HG03159 (cell line): ENCODE results near the gene SLC6A11.

Experiments used
- ATAC-seq: cut with Tn5 transposase; IDR thresholded peaks from one replicate; pipeline ENCODE4 v1.9.1; 2021; ENCODE audit warnings: mild to moderate bottlenecking, moderate library complexity; ENCODE audit not compliant: unreplicated experiment

Gene SLC6A11

DNA sequence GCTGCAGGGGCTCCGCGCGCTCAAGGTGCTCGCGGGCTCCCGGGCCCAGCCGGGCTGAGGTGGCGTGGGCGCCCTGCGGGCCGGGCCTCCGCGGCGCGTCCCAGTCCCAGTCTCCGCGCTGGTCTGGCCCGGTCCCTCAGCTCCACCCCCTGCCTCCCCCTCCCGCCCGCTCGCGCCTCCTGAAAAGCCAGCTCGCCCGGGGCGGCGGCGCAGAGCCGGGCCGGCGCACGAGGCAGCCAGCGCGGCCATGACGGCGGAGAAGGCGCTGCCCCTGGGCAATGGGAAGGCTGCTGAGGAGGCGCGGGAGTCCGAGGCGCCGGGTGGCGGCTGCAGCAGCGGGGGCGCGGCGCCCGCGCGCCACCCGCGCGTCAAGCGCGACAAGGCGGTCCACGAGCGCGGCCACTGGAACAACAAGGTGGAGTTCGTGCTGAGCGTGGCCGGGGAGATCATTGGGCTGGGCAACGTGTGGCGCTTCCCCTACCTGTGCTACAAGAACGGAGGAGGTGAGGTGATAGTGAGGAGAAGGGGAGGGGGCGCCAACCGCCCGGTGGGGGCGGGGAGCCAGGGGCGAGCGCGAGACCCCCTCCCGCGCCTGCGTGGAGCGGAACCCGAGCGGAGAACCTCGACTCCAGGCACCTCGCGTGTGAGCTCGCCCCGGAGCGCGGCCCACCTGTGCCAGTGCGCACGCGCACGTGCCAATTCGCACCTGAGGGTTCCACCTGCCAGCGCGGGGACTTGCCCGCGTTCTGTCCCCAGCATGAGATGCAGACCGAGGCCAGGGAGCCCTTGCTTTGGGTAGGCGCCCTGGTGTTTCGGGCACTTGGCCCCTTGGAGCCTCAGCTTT lies at the start of gene SLC6A11:
SLC6A11 (plus strand) TSS at position 210 of the 844 bp plus-strand sequence; CDS start at position 248, 38 bp downstream.
- ATAC-seq: no peak

DNA sequence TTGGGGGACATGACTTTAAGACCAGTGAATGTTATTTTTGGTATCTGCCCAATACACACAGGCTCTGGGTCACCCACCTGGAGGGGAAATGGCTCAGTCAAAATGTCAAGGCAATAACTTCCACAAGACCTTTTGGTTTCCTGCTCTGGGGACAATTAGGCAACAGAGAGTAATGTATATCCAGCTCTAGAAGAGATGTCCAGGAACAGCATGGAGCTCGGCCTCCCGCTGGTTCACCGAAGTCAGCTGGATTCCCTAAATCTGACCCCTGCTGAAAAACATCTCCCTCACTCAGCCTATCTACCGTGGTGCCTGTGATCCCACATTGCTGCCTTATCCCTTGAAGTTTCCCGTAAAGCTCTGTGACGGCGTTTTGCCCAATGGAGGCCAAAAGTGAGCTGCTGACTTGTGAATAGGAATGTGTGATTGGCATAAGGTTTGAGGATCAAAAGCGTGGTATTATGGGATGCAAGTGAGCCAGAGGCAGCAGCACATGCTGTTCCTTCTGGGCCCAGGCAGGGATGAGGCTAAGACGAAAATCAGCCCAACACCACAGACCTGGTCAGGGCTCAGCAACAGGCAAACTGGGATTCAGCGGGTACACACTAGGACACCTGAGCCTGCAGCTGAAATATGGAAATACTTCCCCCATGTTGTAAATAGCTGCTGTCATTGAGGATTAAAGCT lies 47.2 kb upstream of the SLC6A11 start:
- ATAC-seq: no peak

DNA sequence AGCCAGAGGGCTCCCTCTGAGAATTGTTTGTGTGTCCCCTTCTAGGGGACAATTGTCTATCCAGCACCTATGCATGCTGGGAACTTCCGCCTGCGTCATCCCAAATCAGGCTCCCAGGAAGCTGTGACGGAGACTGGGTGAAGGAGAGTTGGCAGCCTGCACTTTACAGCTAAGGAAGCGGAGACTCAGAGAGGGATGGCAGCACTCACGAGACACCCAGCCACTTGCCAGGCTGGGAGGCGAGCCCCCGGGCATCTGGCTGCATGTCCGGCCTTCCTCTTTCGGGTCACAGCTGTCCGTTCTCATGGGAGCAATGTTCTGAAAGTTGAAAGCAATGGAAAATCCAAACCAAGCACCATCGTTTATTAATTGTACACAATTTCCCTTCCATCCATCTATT lies 45.5 kb upstream of the SLC6A11 start:
- no peak for ATAC-seq

DNA sequence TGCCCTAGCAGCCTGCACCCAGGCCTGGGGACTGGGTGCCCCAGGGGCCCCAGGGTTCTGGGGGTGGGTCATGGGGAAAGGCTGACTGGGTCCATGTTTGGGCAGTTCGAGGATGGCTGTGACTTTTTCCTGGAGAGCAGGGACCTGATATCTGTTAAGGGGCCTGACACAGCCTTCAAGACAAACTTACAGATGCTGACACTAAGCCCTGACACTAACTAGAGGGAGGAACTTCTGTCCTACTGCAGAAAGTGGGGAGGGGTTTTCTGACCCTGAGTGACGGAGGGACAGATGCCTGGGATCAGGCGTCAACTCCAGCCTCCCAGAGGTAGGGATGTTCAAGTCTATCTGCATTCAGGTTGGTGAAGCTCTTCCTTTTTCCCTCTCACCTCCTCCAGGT lies 45.0 kb upstream of the SLC6A11 start:
- no peak for ATAC-seq

DNA sequence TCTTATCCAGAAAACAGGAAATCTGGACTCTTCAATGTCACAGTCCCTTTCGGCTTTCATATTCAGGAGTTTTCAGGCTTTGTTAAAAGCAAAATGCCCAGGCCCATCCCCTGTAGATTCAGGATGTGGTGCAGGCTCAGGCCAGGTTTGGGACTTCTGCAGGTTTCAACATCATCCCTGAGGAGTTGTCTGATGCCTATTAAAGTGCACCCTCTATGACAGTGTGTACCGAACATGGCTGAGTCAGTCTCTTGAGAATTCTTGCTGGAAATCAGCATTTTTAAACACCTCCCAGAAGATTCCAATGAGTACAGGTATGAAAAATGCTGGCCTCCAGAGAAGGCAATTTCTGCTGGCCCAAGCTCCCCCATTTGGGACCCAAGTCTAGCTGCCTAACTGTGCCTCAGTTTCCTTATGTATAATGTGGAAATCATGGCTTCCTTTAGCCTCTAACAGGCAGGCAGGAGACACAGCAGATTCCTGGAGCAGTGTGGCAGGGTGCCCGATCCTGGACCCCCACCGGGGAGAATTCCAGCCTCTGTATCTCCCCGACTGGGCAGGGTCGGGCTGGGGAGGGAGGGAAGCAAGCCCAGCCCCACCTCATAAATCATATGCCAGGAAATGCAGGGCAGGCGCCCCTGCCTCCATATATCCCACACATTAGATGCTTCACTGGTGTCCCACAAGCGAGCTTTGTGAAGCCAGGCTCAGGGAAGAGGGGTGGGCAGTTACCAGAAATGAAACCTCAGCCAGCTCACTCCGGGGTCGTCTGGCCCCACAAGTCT lies 44.4 kb upstream of the SLC6A11 start:
- ATAC-seq: no peak

DNA sequence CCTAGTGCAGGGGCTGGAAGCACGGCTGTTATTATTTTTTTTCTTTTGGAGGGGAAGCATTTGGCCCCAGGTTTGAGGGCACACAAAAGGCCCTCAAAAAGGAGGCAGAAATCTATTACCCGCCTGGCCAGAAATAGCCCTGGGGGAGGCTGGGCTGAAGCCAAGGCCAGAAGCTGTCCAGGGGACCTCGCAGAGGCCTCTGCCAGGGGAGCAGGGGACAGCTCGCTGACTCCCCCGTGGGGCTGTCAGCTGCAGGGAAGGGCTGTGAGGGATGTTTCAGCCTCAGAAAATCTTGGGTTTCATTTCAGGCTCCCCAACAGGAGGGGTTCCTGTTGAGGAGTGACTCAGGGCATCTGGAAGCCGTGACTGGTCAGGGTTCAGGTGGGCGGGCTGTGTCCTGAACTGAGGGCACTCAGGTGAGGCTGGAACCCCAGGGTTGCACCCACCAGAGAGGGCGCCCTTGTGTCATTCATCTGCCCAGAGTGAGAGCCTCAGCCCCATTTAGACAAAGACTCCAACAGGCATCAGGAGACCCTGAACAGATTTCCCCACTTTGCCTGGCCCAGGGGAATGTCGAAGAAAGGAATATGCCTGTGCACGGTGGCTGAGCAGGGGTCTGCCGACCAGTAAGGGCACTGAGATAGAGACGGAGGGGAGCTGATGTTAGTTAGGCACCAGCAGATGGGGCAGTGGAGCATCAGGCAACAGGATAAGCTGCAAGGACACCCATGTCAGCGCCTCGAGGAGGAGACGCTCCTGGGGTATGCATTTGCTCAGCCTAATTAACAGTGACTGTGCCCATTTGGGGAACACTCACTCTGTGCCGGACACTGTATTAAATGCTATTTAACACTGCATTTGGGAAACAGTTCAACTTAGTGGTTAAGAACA lies 43.5 kb upstream of the SLC6A11 start:
- no peak for ATAC-seq

DNA sequence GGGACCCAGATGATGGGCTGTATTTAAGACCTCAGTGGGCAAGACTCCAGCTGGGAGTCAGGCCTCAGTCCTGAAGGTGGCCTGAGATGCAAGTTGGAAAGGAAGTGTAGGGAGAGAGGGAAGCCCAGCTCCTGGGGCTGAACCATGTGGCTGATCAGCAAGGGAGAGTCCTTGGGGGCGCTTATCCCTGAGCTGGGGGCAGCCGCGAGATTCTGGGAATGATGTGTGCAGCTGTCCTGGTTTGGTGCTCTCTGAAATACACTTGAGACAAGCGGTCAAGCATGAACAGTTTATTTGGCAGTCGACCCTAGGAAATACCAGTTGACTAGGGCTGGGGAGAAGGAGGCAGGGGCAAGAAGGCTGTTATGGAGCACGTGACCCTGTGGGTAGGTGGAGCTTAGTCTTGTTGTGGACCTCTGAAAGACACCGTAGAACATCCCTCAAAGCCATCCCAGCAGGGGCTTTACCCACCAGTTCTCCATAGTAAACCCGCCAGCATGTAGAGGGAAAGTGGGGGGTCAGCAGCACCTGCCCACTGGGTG lies 41.8 kb upstream of the SLC6A11 start:
- no peak for ATAC-seq

DNA sequence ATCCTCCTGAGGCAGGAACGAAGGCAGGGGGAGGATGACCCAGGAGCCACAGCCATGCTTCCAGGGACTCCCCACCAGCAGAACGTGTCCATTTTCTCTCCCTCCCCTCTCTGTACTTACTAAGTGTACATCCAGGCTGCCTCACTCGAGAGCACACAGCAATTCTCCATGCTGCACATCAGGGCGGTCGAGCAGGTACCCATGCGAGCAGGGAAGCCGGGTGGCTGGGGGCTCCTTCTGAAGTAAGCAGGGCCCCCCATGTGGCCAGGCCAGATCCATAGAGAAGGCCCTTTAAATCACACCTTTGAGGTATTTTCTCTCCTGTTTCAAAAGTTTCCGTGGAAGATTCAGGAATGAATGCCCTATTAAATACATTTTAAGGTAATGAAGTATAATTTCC lies 41.2 kb upstream of the SLC6A11 start:
- no peak for ATAC-seq

DNA sequence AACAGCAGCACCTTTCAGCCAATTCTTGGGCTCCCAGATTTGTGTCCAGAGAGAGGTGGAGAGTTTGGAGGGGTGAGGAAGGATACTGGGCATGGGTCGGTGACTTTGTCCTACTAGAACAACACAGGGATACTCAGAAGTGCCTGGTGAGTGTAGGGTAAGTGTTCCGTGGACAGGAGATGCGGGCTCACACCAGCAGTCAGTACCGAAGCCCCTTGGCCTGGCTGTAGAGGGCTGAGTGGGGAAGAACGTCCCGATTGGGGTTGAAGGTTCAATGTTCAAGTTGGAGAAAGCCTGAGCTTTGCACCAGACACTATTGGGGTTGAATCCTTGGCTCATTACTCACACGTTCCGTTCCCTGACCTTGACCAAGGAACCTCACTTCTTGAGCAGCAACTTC lies 40.8 kb upstream of the SLC6A11 start:
- no peak for ATAC-seq

DNA sequence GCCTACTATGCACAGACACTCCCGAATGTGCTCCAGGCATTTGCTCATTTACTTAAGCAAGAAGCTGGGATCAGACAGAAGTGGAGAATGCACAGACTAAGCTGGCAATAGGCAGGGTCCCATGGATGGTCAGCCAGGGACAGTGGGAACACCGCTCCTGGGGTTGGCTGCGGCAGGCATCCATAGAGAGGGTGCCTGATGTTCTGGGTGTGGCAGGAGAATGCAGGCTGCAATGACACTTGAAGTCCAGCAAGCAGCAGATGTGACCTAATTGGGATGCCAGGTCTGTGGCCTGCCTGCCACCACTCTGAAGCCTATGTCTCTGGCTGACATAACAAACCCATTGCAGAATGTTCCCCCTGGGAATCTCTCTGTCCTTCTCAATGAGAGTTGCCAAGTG lies 40.2 kb upstream of the SLC6A11 start:
- ATAC-seq: no peak

DNA sequence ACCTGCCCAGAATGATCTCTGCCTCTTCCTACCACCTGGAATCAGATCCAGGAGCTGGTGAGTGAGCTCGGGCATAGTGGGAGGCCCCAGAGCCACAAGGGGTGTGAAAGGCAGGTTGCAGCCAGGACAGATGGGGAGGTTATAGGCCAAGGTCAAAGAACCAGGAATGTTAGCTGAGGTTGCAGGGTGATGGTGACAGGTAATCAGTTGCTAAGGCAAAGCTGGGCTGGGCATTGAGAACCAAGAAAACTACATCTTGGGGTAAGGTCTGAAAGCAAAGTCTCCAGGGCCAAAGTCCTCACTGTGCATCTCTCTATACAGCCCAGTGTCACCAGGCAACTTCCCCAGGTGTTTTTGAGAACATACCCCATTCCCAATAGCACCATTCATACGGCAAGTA lies 38.4 kb upstream of the SLC6A11 start:
- no peak for ATAC-seq

DNA sequence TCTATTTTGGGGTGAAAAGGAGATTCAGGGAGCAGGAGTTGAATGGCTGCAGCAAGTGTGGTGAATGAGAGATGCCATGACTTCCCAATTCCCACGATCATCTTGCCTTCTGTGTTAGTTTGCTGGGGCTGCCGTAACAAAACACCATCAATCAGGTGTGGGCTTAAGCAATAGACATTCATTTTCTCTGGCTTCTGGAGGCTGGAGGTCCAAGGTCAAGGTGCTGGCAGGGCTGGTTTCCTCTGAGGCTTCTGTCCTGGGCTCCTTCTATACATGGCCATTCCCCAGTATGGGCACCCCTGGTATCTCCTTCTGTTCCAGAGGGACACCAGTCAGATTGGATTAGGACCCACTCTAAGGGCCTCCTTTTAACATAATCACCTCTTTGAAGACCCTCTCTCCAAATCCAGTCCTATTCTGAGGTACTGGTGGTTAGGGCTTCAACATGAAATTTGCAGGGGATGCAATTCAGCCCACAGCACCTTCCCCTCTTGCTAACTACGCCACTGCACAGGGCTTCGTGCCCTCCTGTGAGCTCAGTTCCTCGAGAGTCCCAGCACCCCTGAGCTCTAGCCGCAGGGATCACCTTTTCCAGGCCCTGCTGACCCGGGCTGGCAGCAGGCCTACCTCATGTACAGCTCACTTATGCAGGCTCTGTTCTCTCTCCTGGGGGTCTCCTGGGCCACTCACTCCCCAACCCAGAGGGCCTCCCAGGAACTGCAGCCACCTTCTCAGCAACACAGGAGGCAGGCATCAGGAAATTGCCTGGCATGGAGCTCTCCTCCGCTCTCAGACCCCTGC lies 37.3 kb upstream of the SLC6A11 start:
- no peak for ATAC-seq

DNA sequence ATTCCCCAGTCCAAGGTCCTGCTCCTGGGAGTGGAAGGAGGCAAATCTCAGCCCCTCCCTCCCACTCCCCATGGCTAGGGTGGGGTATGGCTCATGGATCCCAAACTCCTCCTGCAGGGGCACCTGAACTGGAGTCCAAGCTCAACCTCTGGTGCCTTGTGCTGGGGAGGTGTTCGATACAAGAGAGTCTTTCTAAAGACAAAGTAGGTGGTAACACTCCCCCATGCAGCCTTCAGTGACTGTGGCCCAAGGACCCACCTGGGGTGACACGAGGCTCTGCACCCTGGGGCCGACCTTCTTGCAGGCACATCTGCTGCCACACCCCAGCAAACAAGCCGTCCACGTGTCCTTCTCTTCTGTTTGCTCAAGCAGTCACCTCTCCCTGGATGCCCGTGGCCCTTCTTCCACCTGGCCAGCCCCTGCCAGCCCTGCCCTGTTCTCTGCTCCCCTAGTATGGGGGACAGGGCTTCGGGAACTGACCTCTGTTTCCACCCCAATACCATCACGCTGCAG lies 36.7 kb upstream of the SLC6A11 start:
- no peak for ATAC-seq

DNA sequence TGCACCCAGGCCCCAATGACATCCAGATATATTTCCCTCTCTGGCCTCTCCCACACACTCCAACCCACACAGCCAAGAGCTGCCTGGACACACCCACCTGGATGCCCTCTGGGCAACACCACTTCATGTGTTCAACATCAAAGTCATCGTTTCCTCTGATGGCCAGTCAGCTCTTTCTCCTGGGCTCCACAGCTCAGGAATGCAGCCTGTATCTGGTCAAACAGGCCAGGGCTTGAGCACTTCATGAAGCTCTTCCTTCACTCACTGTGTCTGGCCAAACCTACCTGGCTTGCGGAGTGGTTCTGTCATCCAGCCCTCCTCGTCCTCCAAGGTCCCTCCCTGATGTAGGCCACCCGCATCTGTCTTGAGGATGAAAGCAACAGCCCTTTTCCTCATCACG lies 35.8 kb upstream of the SLC6A11 start:
- ATAC-seq: no peak

DNA sequence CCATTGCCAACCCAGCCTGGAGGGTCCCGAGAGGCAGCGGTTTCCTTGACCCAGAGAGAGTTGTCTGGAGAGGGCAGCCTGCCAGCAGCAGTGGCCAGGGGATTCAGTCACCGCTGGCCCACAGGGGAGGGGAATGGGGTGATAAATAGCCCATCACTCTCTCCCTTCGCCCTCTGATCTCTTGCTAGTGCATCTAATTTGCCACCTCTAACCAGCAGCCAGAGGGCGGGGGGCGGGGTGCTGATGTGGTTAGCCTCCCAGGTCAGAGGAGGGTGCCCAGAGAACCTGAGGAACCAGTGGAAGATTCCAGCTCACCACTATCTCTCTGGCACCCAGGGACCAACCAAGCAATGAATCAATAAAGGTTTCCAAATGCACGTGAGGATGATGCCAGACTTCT lies 35.1 kb upstream of the SLC6A11 start:
- no peak for ATAC-seq

DNA sequence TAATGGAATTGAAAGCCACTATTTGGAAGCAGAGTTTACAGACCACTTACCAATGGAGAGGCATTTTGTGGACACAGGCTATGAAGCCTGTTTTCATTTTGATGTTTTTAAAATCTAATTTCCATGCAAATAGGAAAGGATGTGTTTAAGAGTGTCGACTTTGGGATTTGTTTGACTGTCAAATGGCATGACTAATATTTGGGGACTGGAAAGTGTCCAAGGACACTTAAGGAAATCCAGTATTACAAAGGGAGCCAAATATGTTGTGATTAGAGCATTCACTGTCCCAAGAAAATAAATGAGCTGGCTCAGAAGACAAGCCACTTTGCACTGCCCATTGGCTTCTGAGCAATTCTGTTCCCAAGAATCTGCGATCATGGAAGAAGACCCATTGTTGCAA lies 34.0 kb upstream of the SLC6A11 start:
- no peak for ATAC-seq

DNA sequence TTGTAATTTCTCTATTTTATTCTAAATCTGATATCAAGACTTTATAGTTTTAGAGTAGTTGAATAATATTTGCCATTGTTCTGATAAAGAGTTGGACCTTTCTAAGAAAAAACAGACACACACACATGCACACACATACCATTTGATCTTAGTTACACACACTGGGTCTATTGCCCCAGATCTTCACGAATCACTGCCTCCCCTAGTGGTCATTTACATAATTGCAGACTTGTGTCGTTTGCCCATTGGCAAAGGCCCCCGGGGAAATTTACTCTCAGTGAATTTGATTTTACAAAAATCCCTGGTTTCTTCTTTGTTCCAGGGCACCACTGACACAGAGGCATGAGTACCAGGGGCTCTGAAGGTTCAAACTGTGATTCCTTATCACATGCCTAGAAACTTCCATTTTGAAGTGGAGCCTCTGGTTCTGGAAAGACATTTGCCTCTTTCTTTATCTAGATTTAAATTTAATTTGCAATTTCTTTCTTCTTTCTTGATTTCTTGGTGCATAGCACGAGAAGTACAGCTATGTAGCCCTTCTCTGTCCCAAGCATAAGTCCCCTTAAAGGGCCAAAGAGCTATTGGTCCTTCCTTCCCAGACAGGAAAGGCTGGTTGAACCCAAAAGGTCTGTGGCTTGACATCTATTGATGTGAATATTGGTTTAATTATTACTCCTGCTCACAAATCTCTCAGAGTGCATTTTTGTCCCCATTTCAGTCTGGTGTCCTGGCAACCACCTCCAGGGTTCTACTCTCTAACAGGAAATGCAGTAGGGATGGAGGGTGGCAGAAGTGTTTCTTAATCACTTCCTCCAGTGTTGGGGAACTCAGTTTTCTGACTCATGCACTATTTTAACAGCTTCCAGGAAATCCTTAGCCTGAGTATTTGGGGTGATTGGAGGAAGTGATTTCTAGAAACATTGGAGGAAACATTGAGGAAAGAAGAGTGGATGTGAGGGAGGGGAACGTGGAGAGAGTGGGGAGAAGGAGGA lies 32.4 kb upstream of the SLC6A11 start:
- no peak for ATAC-seq

DNA sequence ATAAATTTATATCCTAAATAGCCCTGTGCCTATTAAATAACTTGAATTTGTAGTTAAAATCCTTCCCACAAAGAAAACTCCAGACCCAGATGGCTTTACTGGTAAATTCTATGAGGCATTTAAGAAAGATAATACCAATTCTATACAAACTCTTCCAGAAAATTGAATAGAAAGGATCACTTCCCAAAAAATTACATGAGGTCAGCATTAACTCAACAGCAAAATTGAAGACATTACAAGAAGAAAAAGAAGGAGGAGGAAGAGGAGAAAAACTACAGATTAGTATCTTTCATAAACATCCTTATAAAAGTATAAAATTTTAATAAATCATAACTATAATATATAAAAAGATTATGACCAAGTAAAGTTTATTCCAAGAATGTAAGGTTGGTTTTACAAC lies 29.4 kb upstream of the SLC6A11 start:
- no peak for ATAC-seq
